Transverse colon (tissue), 4 donors: ENCODE data around the gene SLC39A6. TPM values are rescaled to one million over a fixed set of nuclear protein-coding genes. Genes with fewer than 3 reads are reported as not detected.
A peak's percentile ranks its signal among the peaks of the same experiment; 100 is the strongest.
"Not testable (repeated sequence)": the region's sequence is repeated elsewhere in the genome, so short reads cannot be mapped to it uniquely, and the experiment has no call there.

ENCODE experiments used
- DNase-seq: peaks from one replicate; pipeline ENCODE4 v3.0.0-alpha.2; 2019
- H3K27ac ChIP-seq, 4 donors: fragments of 200-600 bp; sonication (generic); 2 replicates each; pipeline ENCODE4 v1.5.1; 2016 to 2018; ENCODE audit warnings: inconsistent platforms in 4 of 4
- H3K27me3 ChIP-seq: fragments of 200-600 bp; sonication (generic); 2 replicates; pipeline ENCODE4 v1.5.1; 2017; ENCODE audit warnings: inconsistent platforms
- H3K36me3 ChIP-seq, 4 donors: fragments of 200-600 bp; sonication (generic); 2 replicates each; pipeline ENCODE4 v1.5.1; 2017 to 2019; ENCODE audit warnings: inconsistent platforms in 4 of 4
- H3K4me1 ChIP-seq, 4 donors: fragments of 200-600 bp; sonication (generic); 2 replicates each; pipeline ENCODE4 v1.5.1; 2017 to 2020; ENCODE audit warnings: inconsistent platforms in 4 of 4
- H3K4me3 ChIP-seq, 4 donors: fragments of 200-600 bp; sonication (generic); 1 replicate in 1 of 4; 2 replicates in 3 of 4; pipeline versions ENCODE4 v1.5.1 to v1.6.1; 2017 to 2019; ENCODE audit warnings: inconsistent platforms in 4 of 4
- H3K9me3 ChIP-seq, 2 donors: fragments of 200-600 bp; sonication (generic); 2 replicates each; pipeline ENCODE4 v1.5.1; 2017 to 2019; ENCODE audit warnings: inconsistent platforms in 2 of 2
- EP300 ChIP-seq: sonication (generic); formaldehyde crosslinking; IDR thresholded peaks from one replicate; pipeline ENCODE4 v1.6.1; 2017; ENCODE audit warnings: antibody characterized with exemption, low read depth
- POLR2A ChIP-seq: fragments of 450-650 bp; IDR thresholded peaks from one replicate; pipeline ENCODE4 v1.6.1; 2016; ENCODE audit warnings: antibody characterized with exemption, mild to moderate bottlenecking, moderate library complexity
- POLR2AphosphoS5 ChIP-seq, 3 donors: sonication (generic); formaldehyde crosslinking; IDR thresholded peaks; one replicate each; pipeline ENCODE4 v1.6.1; 2016; ENCODE audit warnings: antibody characterized with exemption in 3 of 3
- WGBS, 2 donors: methylation state at CpG; one replicate each; pipeline ENCODE4 v1.1.5; 2018; ENCODE audit warnings: low coverage in 1 of 2; 5-methylcytosine and 5-hydroxymethylcytosine counted together
- in situ Hi-C, 4 donors: fragments of 200-750 bp; cut with MboI; loops; one replicate each; pipeline versions ENCODE4 v1.15.0 to v1.15.1; 2017; ENCODE audit warnings: low sequenced_read_pairs in 3 of 4, low pct_ligation_motif_present in 1 of 4, low pct_unique_long_range_greater_than_20kb in 1 of 4
- intact Hi-C: fragments of 100-400 bp; cut with DNase I; formaldehyde crosslinking; loops from one replicate; pipeline ENCODE4 v1.15.1; 2023; ENCODE audit warnings: low total_unique reads
- total RNA-seq, 4 donors: library from RNA; depleted of rRNA; stranded (reverse); fragments of >200 nt; gene quantifications; one replicate each; pipeline ENCODE4 v1.1.0, GENCODE V29; 2016
- TF ChIP-seq, protein P1 (sequence below), 5 experiments: fragments of 200-600 bp in 3 of 5; fragments of 450-650 bp in 2 of 5; sonication (generic) in 3 of 5; IDR thresholded peaks; 1 replicate in 2 of 5; 2 replicates in 3 of 5; pipeline ENCODE4 v1.5.1; 2016 to 2017; ENCODE audit warnings: antibody characterized with exemption in 5 of 5, inconsistent platforms in 3 of 5, mild to moderate bottlenecking in 2 of 5, moderate library complexity in 1 of 5

Gene SLC39A6
- total RNA-seq, 4 donors from 2014 or later: 4.5 to 24.3 (median 19.6) TPM

DNA sequence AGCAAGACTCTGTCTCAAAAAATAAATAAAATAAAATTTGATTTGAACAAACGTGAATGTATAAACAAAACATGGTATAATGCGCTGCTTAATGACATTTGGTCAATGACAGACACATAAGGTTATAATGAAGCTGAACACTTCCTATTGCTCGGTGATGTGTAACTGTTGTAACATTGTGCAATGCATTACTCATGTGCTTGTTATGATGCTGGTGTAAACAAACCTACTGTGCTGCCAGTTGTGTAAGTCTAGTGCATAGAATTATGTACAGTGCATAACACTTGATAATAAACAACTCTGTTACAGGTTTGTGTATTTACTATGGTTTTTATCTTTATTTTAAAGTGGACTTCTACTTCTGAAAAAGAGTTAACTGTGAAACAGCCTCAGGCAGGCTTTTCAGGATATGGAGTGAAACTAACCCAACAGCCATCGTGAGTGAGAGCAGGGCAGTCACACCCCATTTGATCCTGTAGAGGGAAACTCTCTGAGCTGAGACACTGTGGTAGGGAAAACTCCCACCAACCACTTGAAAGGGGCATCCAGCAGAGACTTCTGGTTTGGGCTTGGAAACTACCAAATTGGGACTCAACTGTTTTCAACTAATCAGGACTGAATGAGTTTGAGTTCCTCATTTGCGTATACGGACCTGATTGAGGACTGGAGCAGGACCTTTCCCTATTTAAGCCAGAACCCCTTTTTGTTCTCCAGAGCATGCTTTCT lies 53.1 kb downstream of the SLC39A6 start:
- no peak for DNase-seq
- H3K27me3 ChIP-seq: peaks cover 5% of the 10 kb centered on the region
- peaks cover 0 to 2% of the 10 kb centered on the region in 2 donors for H3K9me3 ChIP-seq
- H3K4me1 ChIP-seq: no peaks in the 10 kb centered on the region
- no peaks in the 10 kb centered on the region for H3K36me3 ChIP-seq
- 58 to 73% methylated on average over 5 to 6 of the region's 6 CpGs for WGBS, 2 donors
- no peak overlapping the region for H3K4me3 ChIP-seq
- intact Hi-C loops (no loop called here), in situ Hi-C loops (no loop called here)
- TF ChIP-seq POLR2A: no peak
- TF ChIP-seq, protein P1, sequence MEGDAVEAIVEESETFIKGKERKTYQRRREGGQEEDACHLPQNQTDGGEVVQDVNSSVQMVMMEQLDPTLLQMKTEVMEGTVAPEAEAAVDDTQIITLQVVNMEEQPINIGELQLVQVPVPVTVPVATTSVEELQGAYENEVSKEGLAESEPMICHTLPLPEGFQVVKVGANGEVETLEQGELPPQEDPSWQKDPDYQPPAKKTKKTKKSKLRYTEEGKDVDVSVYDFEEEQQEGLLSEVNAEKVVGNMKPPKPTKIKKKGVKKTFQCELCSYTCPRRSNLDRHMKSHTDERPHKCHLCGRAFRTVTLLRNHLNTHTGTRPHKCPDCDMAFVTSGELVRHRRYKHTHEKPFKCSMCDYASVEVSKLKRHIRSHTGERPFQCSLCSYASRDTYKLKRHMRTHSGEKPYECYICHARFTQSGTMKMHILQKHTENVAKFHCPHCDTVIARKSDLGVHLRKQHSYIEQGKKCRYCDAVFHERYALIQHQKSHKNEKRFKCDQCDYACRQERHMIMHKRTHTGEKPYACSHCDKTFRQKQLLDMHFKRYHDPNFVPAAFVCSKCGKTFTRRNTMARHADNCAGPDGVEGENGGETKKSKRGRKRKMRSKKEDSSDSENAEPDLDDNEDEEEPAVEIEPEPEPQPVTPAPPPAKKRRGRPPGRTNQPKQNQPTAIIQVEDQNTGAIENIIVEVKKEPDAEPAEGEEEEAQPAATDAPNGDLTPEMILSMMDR (IDR thresholded peaks at IDR 0.05): no peak
- TF ChIP-seq POLR2AphosphoS5 (IDR thresholded peaks at IDR 0.05): peak in 2 of 3 donors; percentile 18 to 25
- H3K27ac ChIP-seq: no peak overlapping the region

DNA sequence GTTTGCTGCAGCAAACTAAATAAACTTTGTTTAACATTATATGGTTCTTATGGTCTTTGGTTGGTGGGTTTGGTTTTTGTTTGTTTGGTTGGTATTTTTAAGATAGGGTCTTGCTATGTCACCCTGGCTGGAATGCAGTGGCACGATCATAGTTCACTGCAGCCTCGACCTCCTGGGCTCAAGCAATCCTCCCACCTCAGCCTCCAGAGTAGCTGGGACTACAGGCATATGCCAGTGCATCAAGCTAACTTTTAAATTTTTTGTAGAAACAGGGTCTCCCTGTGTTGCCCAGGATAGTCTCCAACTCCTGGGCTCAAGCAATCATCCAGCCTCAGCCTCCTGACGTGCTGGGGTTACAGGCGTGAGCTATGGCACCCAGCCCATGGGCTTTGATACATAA lies 54.7 kb downstream of the SLC39A6 start:
- H3K27ac ChIP-seq: no peak overlapping the region
- H3K4me1 ChIP-seq: no peaks in the 10 kb centered on the region
- in situ Hi-C loops (no loop called here), intact Hi-C loops (no loop called here)
- 80 to 96% methylated on average over 4 of the region's 4 CpGs for WGBS, 2 donors
- no peak for DNase-seq
- H3K27me3 ChIP-seq: peaks cover 5% of the 10 kb centered on the region
- TF ChIP-seq POLR2A (no peak), EP300 (no peak), POLR2AphosphoS5 (IDR thresholded peaks at IDR 0.05) (no peak)
- TF ChIP-seq, protein P1 (IDR thresholded peaks at IDR 0.05): no peak
- no peaks in the 10 kb centered on the region for H3K36me3 ChIP-seq
- no peaks in the 10 kb centered on the region for H3K9me3 ChIP-seq
- H3K4me3 ChIP-seq: no peak overlapping the region

DNA sequence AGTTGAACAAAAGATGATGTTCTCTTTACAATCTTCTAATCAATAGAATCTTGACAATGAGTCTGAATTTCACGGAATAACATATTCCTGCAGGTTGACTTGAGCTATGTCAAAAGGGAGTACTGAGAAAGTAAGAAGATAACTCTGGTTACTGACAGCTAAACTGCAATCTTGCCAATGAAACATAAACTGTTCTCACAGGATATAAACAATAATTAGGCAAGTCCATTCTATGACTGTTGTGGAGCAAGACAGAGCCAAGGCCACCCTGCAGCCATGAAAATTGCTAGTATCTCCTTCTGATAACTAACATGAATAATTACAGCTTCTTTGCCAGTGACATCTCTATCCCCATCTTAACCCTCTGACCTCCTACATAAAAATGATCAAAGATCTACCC lies 55.5 kb downstream of the SLC39A6 start:
- in situ Hi-C loops: no loop called here
- Histone ChIP-seq H3K36me3 (no peaks in the 10 kb centered on the region), H3K27me3 (peaks cover 5% of the 10 kb centered on the region), H3K4me3 (no peak overlapping the region), H3K27ac (no peak overlapping the region), H3K9me3 (no peaks in the 10 kb centered on the region), H3K4me1 (no peaks in the 10 kb centered on the region)
- WGBS, 2 donors: 69 to 82% methylated on average over 1 of the region's 1 CpG
- no peak for DNase-seq
- intact Hi-C loops: no loop called here
- no peak for TF ChIP-seq POLR2A
- TF ChIP-seq POLR2AphosphoS5 (IDR thresholded peaks at IDR 0.05): no peak
- TF ChIP-seq, protein P1 (IDR thresholded peaks at IDR 0.05): no peak
- no peak for TF ChIP-seq EP300

GRCh38 chr18:36072406-36072805 lies 56.7 kb downstream of the SLC39A6 start:
- H3K27ac ChIP-seq, intact Hi-C loops, DNase-seq, H3K4me1 ChIP-seq, H3K9me3 ChIP-seq, H3K36me3 ChIP-seq, H3K4me3 ChIP-seq, H3K27me3 ChIP-seq, in situ Hi-C loops: not testable (repeated sequence)
- 94% methylated on average over 8 of the region's 8 CpGs; no CpG with 5 or more reads in 1 of the 2 donors for WGBS, 2 donors
